Measurements from ENCODE around the gene ZNF780A. TPM values are rescaled to one million over a fixed set of nuclear protein-coding genes. Genes with fewer than 3 reads are reported as not detected.

The ZNF780A gene
- total and polyA plus RNA-seq, 2 of the 13 experiments (the other 11 are each of a cell fraction or from before 2014, with no cell fraction given), result 13.5 to 22.7 TPM

- TF ChIP-seq ARID3A (IDR thresholded peaks at IDR 0.05; ENCODE audit: low read depth, low read length), result 0 out of 2 replicates have a peak, but pooled peaks have one; percentile 7
- TF ChIP-seq FOXP4 (CRISPR knock-in tag; IDR thresholded peaks at IDR 0.05), result peak; percentile 54
- TF ChIP-seq CEBPG (CRISPR knock-in tag; IDR thresholded peaks at IDR 0.05), result peak; percentile 80
- no peak for TF ChIP-seq ZFP37 (CRISPR knock-in tag; IDR thresholded peaks at IDR 0.05; ENCODE audit: borderline replicate concordance)
- peak; percentile 74 for TF ChIP-seq RARA (CRISPR knock-in tag; IDR thresholded peaks at IDR 0.05)
- no peak for TF ChIP-seq ELF4 (CRISPR knock-in tag; IDR thresholded peaks at IDR 0.05; ENCODE audit: borderline replicate concordance)
- TF ChIP-seq SMAD9 (CRISPR knock-in tag; IDR thresholded peaks at IDR 0.05), result no peak
- TF ChIP-seq ZBTB7B (CRISPR knock-in tag; IDR thresholded peaks at IDR 0.05), result peak; percentile 28; the same call in 1 of the 2 replicates
- TF ChIP-seq ARID5B (CRISPR knock-in tag; IDR thresholded peaks at IDR 0.05), result peak; percentile 47
- TF ChIP-seq TCF7 (IDR thresholded peaks at IDR 0.05; ENCODE audit: low read depth), result peak; percentile 63
- no peak for TF ChIP-seq MZF1 (CRISPR knock-in tag; IDR thresholded peaks at IDR 0.05; ENCODE audit: borderline replicate concordance)
- TF ChIP-seq BCL6 (CRISPR knock-in tag; IDR thresholded peaks at IDR 0.05), result peak; percentile 57; the same call in 1 of the 2 replicates
- TF ChIP-seq NCOA2 (CRISPR knock-in tag; IDR thresholded peaks at IDR 0.05), result peak; percentile 80
- TF ChIP-seq NR2F6 (IDR thresholded peaks at IDR 0.05), result peak; percentile 52
- TF ChIP-seq NR2F6 (CRISPR knock-in tag; IDR thresholded peaks at IDR 0.05), result peak; percentile 56
Observed at GRCh38 chr19:40119380-40119779, 28.6 kb upstream of the ZNF780A start (continued).
